Dedifferentiated amniotic fluid mesenchymal stem cell (primary cell): ENCODE data around the gene GLIS1.

Experiments
- DNase-seq: peaks from one replicate; pipeline ENCODE4 v3.0.0-alpha.2; 2016; ENCODE audit errors: extremely low spot score

Gene GLIS1

GRCh38 chr1:53678938-53679825, 59.8 kb downstream of the GLIS1 start:
- no peak for DNase-seq

DNA sequence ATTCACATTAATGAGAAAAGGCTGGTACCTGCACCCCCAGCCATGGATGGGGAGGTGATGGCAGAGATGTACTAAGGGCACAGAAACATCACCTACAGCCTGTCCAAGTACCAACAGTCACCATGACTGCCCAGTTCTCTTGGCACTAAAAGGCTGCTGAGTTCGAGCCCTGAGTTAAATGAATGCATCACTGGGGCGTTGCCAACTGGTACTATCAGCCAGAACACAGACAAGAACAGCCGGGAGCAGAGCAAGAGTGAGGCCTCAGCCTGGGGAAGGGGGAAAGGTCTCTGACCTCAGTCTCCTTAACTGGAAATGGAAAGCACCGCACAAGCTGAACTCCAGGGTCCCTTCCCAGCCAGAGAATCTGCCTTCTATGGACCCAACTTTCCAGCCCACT, 60.5 kb downstream of the GLIS1 start:
- no peak for DNase-seq

- no peak for DNase-seq
Observed at GRCh38 chr1:53678046-53678445, 60.9 kb downstream of the GLIS1 start.

- DNase-seq: no peak
Observed at GRCh38 chr1:53677486-53677885, 61.5 kb downstream of the GLIS1 start.

DNA sequence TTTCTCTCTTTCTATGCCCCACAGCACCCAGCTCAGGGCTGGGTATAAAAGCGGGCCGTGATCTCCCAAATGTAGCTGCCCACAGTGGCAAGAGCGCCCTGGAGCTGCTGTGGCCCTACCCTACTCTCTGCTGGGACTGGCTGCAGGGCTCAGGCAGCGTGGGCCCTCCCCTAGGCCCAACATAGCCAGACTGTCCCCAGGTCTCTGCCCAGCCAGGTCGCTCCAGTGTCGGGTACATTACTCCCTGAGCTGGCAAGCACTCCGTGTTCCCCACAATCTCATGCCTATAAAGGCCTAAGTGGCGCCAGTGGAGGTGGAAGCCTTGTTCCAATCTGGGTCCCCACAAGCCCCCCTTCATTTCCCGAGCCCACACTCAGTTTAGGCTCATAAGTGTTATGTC, 66.2 kb downstream of the GLIS1 start:
- DNase-seq: no peak

DNA sequence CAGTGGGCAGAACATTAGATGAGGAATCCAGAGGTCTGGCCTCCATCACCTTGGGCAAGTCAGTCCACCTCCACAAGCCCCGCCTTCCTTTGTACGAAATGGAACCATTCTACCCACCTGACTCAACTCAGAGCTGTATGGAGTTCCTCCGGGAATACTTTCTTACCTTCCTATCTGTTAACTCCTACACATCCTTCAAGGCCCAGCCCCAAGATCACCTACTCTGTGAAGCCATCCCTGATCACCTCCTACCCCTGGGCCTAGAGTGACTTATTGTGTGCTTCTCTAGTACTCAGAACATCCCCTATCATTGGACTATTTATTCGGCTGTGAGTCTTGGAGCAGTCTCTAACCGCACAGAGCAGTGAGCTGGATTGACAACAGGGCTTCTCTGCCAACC, 66.7 kb downstream of the GLIS1 start:
- no peak for DNase-seq

- no peak for DNase-seq
Observed at GRCh38 chr1:53669621-53670191, 69.3 kb downstream of the GLIS1 start.

GRCh38 chr1:53666566-53666965, 72.4 kb downstream of the GLIS1 start:
- DNase-seq: no peak

- no peak for DNase-seq
Observed at GRCh38 chr1:53665996-53666395, 73.0 kb downstream of the GLIS1 start.

DNA sequence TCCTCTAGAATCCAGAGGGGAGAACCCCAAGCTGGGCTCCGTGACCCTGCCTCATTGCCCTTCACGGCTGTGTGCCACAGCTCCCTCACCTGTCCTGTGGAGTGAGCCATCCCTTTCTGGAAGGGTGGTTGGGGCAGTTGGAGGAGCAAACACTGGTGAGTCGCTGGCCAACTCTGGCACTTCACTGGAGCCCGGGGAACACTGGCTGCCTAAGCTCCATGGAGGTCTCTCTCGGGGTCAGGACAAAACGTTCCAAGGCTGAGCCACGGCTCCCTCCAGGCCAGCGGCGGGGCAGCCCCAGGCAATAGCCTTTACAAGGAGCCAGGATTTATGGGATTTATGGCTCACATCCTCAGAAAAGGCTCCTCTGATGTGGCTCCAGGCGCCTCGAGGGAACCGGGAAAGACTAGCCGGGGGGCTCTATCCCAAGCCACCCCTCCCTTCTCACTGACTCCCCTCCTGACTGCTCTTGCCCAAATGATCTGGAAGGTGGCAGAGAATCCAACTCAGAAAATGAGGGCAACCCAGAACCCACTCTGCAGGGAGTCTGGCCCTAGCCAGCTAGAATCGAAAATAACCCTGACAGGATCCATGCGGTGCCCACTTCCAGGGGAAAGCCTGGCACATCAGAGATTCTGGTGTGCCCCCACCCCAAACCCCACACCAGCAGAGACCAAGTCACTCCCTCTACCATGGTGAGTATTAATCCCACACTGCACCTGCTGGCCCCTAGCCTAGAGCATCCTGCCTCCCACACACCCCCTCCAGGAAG, 75.2 kb downstream of the GLIS1 start:
- no peak for DNase-seq

- no peak for DNase-seq
Observed at GRCh38 chr1:53662951-53663350, 76.0 kb downstream of the GLIS1 start.

DNA sequence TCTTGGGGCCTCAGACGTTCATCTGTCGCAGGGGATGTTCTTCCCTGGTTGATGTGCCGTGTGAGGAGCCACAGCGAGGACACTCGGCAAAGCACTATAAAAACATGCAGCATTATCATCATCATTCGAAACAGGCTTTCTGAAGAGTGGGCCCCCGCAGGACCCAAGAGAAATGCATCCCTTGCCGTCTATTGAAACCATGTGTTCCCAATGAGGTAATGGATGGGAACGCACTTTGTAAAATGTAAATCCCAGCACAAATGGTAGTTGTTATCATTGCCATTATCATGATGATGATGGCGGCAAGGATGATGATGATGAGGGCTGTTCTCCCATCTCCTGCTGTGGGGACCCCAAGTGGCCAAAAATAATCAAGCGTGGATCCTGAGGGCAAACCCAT, 76.8 kb downstream of the GLIS1 start:
- DNase-seq: no peak

DNA sequence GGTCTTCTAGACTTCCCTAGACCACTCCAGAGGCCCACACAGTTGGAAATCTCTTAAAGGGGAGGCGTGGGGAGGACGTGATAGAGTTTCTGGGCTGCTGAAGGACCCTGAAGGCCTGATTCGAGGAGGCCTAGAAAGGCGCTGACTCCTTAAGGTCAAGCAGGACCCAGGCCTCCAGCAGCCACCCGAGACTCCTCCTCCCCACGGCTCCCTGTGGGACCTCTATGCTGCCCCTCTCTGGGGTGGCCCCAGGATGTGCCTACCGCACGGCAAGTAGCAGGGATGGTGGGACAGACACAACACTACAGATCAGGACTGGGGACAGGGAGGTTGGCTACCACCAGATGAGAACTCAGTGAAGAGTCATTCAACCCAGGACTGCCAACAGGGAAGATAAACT, 77.5 kb downstream of the GLIS1 start:
- no peak for DNase-seq

- no peak for DNase-seq
Observed at GRCh38 chr1:53660666-53661065, 78.3 kb downstream of the GLIS1 start.

DNA sequence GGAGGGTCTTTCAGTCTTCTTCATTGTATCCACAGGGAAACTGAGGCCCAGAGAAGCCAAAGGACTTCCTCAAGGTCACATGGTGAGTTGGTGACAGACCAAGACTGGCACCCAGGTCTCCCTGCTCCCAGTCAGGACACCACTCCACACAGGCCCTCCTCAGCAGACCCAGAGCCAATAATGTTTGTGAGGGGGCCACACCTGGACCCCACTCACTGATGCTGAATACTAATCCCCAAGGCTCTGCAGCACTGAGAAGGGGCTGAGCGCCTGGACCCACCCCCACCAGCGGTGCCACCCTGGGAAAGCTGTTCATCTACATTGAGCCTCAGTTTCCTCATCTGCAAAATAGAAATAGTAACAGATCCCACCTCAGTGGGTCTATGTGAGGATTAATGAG, 79.5 kb downstream of the GLIS1 start:
- DNase-seq: no peak

GRCh38 chr1:53658489-53659230, 80.3 kb downstream of the GLIS1 start:
- no peak for DNase-seq

GRCh38 chr1:53657891-53658396, 81.0 kb downstream of the GLIS1 start:
- DNase-seq: no peak

DNA sequence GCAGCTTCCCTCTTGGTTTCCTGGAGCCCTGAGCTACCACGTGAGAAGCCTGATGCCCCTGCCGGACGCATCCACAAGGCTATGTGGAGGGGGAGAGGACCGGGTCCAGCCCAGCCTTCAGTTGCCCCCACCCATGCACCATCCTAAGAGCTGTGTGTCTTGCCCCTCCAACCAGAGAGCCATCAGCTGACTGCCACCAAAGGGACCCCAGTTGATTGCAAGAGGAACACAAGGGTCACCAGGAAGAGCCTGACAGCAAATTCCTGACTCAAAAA, 81.5 kb downstream of the GLIS1 start:
- DNase-seq: no peak

GRCh38 chr1:53656747-53657530, 82.0 kb downstream of the GLIS1 start:
- no peak for DNase-seq

GRCh38 chr1:53655931-53656746, 82.8 kb downstream of the GLIS1 start:
- peak; percentile 87 for DNase-seq
